SK-N-SH (cell line): ENCODE measurements around the gene PDE4B. TPM values are rescaled to one million over a fixed set of nuclear protein-coding genes. Genes with fewer than 3 reads are reported as not detected.

Experiments
- CTCF ChIA-PET: fragments of 300-600, 350-600 bp; formaldehyde crosslinking; extraction: SDS; loops from one replicate; lab custom pipeline; 2021; lab: Yijun Ruan, JAX
- POLR2A ChIA-PET: fragments of 350-600 bp; sonication (Branson Sonifier 250); formaldehyde crosslinking; extraction: SDS; loops from one replicate; lab custom pipeline; 2020; ENCODE audit warnings: antibody characterized with exemption, inconsistent platforms; lab: Yijun Ruan, JAX
- DNase-seq: peaks from one replicate; pipeline ENCODE4 v3.0.0; 2012
- H2AFZ ChIP-seq: fragments of 200-600 bp; sonication (generic); 2 replicates; pipeline ENCODE4 v1.8.1; 2016; ENCODE audit warnings: antibody characterized with exemption, mild to moderate bottlenecking, low read depth
- H3F3A ChIP-seq: fragments of 200-600 bp; sonication (generic); replicated peaks from 2 replicates; pipeline ENCODE3; 2016; ENCODE audit warnings: antibody characterized with exemption, mild to moderate bottlenecking; ENCODE audit not compliant: insufficient read depth
- H3K27ac ChIP-seq, 2 experiments: fragments of 200-500 bp in 1 of 2; fragments of 200-600 bp in 1 of 2; sonication (Bioruptor generic) in 1 of 2; sonication (generic), shearing (Covaris generic) in 1 of 2; 2 replicates each; pipeline versions ENCODE4 v1.5.1 to v1.6.1; 2014 to 2016; ENCODE audit warnings: low read depth in 2 of 2, inconsistent platforms in 1 of 2, low read length in 1 of 2, mild to moderate bottlenecking in 1 of 2, mixed read lengths in 1 of 2
- H3K27me3 ChIP-seq: fragments of 200-600 bp; sonication (generic), shearing (Covaris generic); 2 replicates; pipeline ENCODE4 v1.6.1; 2016; ENCODE audit warnings: mixed run types; ENCODE audit not compliant: insufficient read depth
- H3K36me3 ChIP-seq, 2 experiments: fragments of 200-500 bp in 1 of 2; fragments of 200-600 bp in 1 of 2; sonication (Bioruptor generic) in 1 of 2; sonication (generic) in 1 of 2; replicated peaks in 1 of 2; 2 replicates each; pipeline versions ENCODE3 to v1.5.1; 2014 to 2016; ENCODE audit warnings: low read length in 1 of 2, mild to moderate bottlenecking in 1 of 2; ENCODE audit not compliant: insufficient read depth in 2 of 2, control insufficient read depth in 1 of 2
- H3K4me1 ChIP-seq, 2 experiments: fragments of 200-500 bp in 1 of 2; fragments of 200-600 bp in 1 of 2; sonication (Bioruptor generic) in 1 of 2; sonication (generic), shearing (Covaris generic) in 1 of 2; 2 replicates each; pipeline versions ENCODE4 v1.5.1 to v1.6.1; 2014 to 2016; ENCODE audit warnings: low read depth in 1 of 2, low read length in 1 of 2, mixed run types in 1 of 2; ENCODE audit not compliant: insufficient read depth in 2 of 2, control insufficient read depth in 1 of 2
- H3K4me2 ChIP-seq: fragments of 200-600 bp; sonication (generic), shearing (Covaris generic); 2 replicates; pipeline ENCODE4 v1.6.1; 2017; ENCODE audit warnings: mixed run types
- H3K4me3 ChIP-seq, 2 experiments: fragments of 200-500 bp in 1 of 2; fragments of 200-600 bp in 1 of 2; sonication (Bioruptor generic) in 1 of 2; sonication (generic), shearing (Covaris generic) in 1 of 2; 2 replicates each; pipeline versions ENCODE4 v1.5.1 to v1.8.1; 2014 to 2016; ENCODE audit warnings: low read depth in 2 of 2, inconsistent platforms in 1 of 2, low read length in 1 of 2, mild to moderate bottlenecking in 1 of 2, mixed read lengths in 1 of 2, moderate library complexity in 1 of 2
- H3K79me2 ChIP-seq: fragments of 200-600 bp; sonication (generic); 2 replicates; pipeline ENCODE4 v1.8.1; 2017; ENCODE audit warnings: mild to moderate bottlenecking; ENCODE audit not compliant: insufficient read depth
- H3K9ac ChIP-seq: fragments of 200-600 bp; sonication (generic); 2 replicates; pipeline ENCODE4 v1.6.1; 2017; ENCODE audit warnings: mixed run types
- H3K9me2 ChIP-seq: fragments of 200-600 bp; sonication (generic); 2 replicates; pipeline ENCODE4 v1.6.1; 2017; ENCODE audit warnings: mixed run types
- H3K9me3 ChIP-seq: fragments of 200-600 bp; sonication (generic); 2 replicates; pipeline ENCODE4 v1.6.1; 2017; ENCODE audit warnings: mixed run types, mild to moderate bottlenecking, moderate library complexity
- H4K20me1 ChIP-seq: fragments of 200-600 bp; sonication (generic); 2 replicates; pipeline ENCODE4 v1.6.1; 2017; ENCODE audit warnings: mild to moderate bottlenecking, mixed run types; ENCODE audit not compliant: insufficient read depth
- CHD2 ChIP-seq: fragments of 150-350 bp; IDR thresholded peaks from 2 replicates; pipeline ENCODE4 v1.6.1; 2018; ENCODE audit warnings: low read length; ENCODE audit not compliant: partially characterized antibody
- FOSL2 ChIP-seq: IDR thresholded peaks from 2 replicates; pipeline ENCODE4 v1.4.0; 2012; ENCODE audit warnings: low read depth, mild to moderate bottlenecking, moderate library complexity, borderline replicate concordance
- FOXJ3 ChIP-seq: sonication (generic); formaldehyde crosslinking; IDR thresholded peaks from 2 replicates; pipeline ENCODE4 v1.5.1; 2020; ENCODE audit warnings: mild to moderate bottlenecking, missing genetic modification reagents
- FOXM1 ChIP-seq: IDR thresholded peaks from 2 replicates; pipeline ENCODE4 v1.4.0; 2012; ENCODE audit warnings: low read depth, mild to moderate bottlenecking
- JUND ChIP-seq: IDR thresholded peaks from 2 replicates; pipeline ENCODE4 v1.4.0; 2012
- MEF2A ChIP-seq: IDR thresholded peaks from 2 replicates; pipeline ENCODE4 v1.4.0; 2012; ENCODE audit warnings: low read depth, borderline replicate concordance
- NFIC ChIP-seq: IDR thresholded peaks from 2 replicates; pipeline ENCODE4 v1.4.0; 2012; ENCODE audit warnings: borderline replicate concordance
- POLR2AphosphoS5 ChIP-seq: IDR thresholded peaks from 2 replicates; pipeline ENCODE4 v1.6.1; 2012; ENCODE audit warnings: low read depth, low read length
- RAD21 ChIP-seq: IDR thresholded peaks from 2 replicates; pipeline ENCODE4 v1.6.1; 2012; ENCODE audit warnings: mild to moderate bottlenecking, low read length
- RFX5 ChIP-seq: IDR thresholded peaks from 2 replicates; pipeline ENCODE4 v1.6.1; 2012; ENCODE audit warnings: mild to moderate bottlenecking, improper control_type of control experiment, low read length
- RXRA ChIP-seq: IDR thresholded peaks from 2 replicates; pipeline ENCODE4 v1.4.0; 2012; ENCODE audit warnings: low read depth, mild to moderate bottlenecking, borderline replicate concordance
- SMC3 ChIP-seq: IDR thresholded peaks from 2 replicates; pipeline ENCODE4 v1.6.1; 2012; ENCODE audit warnings: low read depth, low read length, improper control_type of control experiment
- TEAD4 ChIP-seq: IDR thresholded peaks from 2 replicates; pipeline ENCODE4 v1.4.0; 2012; ENCODE audit warnings: mild to moderate bottlenecking, borderline replicate concordance; ENCODE audit not compliant: insufficient read depth
- YY1 ChIP-seq: IDR thresholded peaks from 2 replicates; pipeline ENCODE4 v1.4.0; 2012; ENCODE audit warnings: low read depth, mild to moderate bottlenecking
- polyA plus RNA-seq, 3 experiments: library from polyadenylated mRNA; depleted of rRNA; stranded (reverse); fragments of >200 nt; gene quantifications; 2 replicates each; pipeline ENCODE4 v1.2.3, GENCODE V29; 2012
- TF ChIP-seq, protein P1 (sequence below): fragments of 150-350 bp; IDR thresholded peaks from 2 replicates; pipeline ENCODE4 v1.6.1; 2017; ENCODE audit warnings: antibody characterized with exemption, low read length, low read depth, borderline replicate concordance
- TF ChIP-seq, protein P2 (sequence below): IDR thresholded peaks from 2 replicates; pipeline ENCODE4 v1.4.0; 2012; ENCODE audit warnings: low read depth, borderline replicate concordance
- TF ChIP-seq, protein P3 (sequence below): fragments of 200-600 bp; sonication (generic); IDR thresholded peaks from 2 replicates; pipeline ENCODE4 v1.6.1; 2017; ENCODE audit warnings: antibody characterized with exemption, mild to moderate bottlenecking, moderate library complexity
- TF ChIP-seq, protein P4 (sequence below): IDR thresholded peaks from 2 replicates; pipeline ENCODE4; 2012
- TF ChIP-seq, protein P5 (sequence below): IDR thresholded peaks from 2 replicates; pipeline ENCODE4 v1.4.0; 2012; ENCODE audit warnings: low read depth

The PDE4B gene
- polyA plus RNA-seq, 1 of the 3 experiments (the other 2 are of a cell fraction) = 1.9 TPM

DNA sequence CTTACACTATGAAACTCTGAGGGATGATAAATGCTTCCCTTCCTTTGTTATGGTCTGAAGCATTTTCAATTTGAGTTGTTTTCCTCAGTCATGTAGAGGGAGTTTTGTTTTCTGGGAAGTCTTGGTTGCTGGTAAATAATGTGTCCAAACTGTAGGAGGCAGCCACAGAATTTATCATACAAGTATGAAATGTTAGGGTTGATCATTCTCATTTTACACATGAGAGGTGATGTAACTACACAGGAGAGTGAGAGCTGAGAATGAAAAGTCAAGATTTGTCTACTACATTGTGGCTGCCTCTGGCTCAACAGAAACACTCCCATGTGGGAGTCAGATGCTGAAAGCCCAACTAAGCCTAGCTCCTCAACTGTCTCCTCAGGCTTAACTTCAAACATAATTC lies 558.8 kb downstream of the PDE4B start:
- Histone ChIP-seq H3F3A (peaks cover 14% of the 10 kb centered on the region), H3K4me1 (peaks cover 30 to 48% of the 10 kb centered on the region in 2 experiments; a peak in 3 of 4 replicates), H3K27ac (no peak overlapping the region; a peak in 1 of 4 replicates), H3K9ac (no peak overlapping the region), H3K36me3 (no peaks in the 10 kb centered on the region), H3K27me3 (no peaks in the 10 kb centered on the region), H3K9me2 (no peaks in the 10 kb centered on the region), H4K20me1 (no peaks in the 10 kb centered on the region), H3K4me3 (no peak overlapping the region), H3K9me3 (no peaks in the 10 kb centered on the region), H3K79me2 (no peaks in the 10 kb centered on the region), H3K4me2 (no peak overlapping the region), H2AFZ (no peak overlapping the region)
- ChIA-PET POLR2A (no interaction called here), CTCF (interaction anchor here (0.6 to 5.0 kb wide), 5 partner anchors 14 to 375 kb away, joined by 3 to 25 read pairs (median 3); no protein-coding TSS in a partner anchor)
- DNase-seq = no peak
- TF ChIP-seq RXRA = no peak
- TF ChIP-seq, protein P1, sequence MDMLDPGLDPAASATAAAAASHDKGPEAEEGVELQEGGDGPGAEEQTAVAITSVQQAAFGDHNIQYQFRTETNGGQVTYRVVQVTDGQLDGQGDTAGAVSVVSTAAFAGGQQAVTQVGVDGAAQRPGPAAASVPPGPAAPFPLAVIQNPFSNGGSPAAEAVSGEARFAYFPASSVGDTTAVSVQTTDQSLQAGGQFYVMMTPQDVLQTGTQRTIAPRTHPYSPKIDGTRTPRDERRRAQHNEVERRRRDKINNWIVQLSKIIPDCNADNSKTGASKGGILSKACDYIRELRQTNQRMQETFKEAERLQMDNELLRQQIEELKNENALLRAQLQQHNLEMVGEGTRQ = no peak
- no peak for TF ChIP-seq RAD21
- TF ChIP-seq YY1 = no peak
- TF ChIP-seq NFIC = no peak
- no peak for TF ChIP-seq RFX5
- no peak for TF ChIP-seq CHD2
- no peak for TF ChIP-seq FOXM1
- TF ChIP-seq, protein P2, sequence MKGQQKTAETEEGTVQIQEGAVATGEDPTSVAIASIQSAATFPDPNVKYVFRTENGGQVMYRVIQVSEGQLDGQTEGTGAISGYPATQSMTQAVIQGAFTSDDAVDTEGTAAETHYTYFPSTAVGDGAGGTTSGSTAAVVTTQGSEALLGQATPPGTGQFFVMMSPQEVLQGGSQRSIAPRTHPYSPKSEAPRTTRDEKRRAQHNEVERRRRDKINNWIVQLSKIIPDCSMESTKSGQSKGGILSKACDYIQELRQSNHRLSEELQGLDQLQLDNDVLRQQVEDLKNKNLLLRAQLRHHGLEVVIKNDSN = no peak
- TF ChIP-seq POLR2AphosphoS5 = no peak
- TF ChIP-seq, protein P3, sequence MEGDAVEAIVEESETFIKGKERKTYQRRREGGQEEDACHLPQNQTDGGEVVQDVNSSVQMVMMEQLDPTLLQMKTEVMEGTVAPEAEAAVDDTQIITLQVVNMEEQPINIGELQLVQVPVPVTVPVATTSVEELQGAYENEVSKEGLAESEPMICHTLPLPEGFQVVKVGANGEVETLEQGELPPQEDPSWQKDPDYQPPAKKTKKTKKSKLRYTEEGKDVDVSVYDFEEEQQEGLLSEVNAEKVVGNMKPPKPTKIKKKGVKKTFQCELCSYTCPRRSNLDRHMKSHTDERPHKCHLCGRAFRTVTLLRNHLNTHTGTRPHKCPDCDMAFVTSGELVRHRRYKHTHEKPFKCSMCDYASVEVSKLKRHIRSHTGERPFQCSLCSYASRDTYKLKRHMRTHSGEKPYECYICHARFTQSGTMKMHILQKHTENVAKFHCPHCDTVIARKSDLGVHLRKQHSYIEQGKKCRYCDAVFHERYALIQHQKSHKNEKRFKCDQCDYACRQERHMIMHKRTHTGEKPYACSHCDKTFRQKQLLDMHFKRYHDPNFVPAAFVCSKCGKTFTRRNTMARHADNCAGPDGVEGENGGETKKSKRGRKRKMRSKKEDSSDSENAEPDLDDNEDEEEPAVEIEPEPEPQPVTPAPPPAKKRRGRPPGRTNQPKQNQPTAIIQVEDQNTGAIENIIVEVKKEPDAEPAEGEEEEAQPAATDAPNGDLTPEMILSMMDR = no peak
- TF ChIP-seq, protein P4, sequence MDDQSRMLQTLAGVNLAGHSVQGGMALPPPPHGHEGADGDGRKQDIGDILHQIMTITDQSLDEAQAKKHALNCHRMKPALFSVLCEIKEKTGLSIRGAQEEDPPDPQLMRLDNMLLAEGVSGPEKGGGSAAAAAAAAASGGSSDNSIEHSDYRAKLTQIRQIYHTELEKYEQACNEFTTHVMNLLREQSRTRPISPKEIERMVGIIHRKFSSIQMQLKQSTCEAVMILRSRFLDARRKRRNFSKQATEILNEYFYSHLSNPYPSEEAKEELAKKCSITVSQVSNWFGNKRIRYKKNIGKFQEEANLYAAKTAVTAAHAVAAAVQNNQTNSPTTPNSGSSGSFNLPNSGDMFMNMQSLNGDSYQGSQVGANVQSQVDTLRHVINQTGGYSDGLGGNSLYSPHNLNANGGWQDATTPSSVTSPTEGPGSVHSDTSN = no peak
- TF ChIP-seq FOSL2 = no peak
- TF ChIP-seq, protein P5, sequence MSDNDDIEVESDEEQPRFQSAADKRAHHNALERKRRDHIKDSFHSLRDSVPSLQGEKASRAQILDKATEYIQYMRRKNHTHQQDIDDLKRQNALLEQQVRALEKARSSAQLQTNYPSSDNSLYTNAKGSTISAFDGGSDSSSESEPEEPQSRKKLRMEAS = no peak
- TF ChIP-seq MEF2A = no peak
- no peak for TF ChIP-seq TEAD4
- TF ChIP-seq FOXJ3 (CRISPR knock-in tag) = no peak
- no peak for TF ChIP-seq JUND
- no peak for TF ChIP-seq SMC3
